ENCODE measurements around the gene DUS3L. TPM values are rescaled to one million over a fixed set of nuclear protein-coding genes. Genes with fewer than 3 reads are reported as not detected.

Gene DUS3L
- total and polyA plus RNA-seq, 7 experiments from 2014 or later, result 33.1 to 179 (median 77.7) TPM

- Histone ChIP-seq H3K4me3 (ENCODE audit: low read length) (peak overlapping the region; percentile 64), H3K36me3 (ENCODE audit: control insufficient read depth in 2 of 3, insufficient read depth in 3 of 3, low read length in 3 of 3) (no peaks in the 10 kb centered on the region), H3K27me3 (ENCODE audit: control insufficient read depth in 2 of 2, insufficient read depth in 2 of 2, low read length in 2 of 2) (peaks cover 0 to 2% of the 10 kb centered on the region in 2 donors), H3K27ac (ENCODE audit: low read depth, low read length) (no peak overlapping the region), H3K9me3 (ENCODE audit: control insufficient read depth in 2 of 3, low read length in 3 of 3) (no peaks in the 10 kb centered on the region), H3K4me1 (ENCODE audit: control insufficient read depth in 2 of 2, insufficient read depth in 2 of 2, low read length in 2 of 2) (peaks cover 13 to 20% of the 10 kb centered on the region in 2 donors)
- ATAC-seq (no peak), DNase-seq (no peak)
- H3K4me1 Mint-ChIP-seq, result peaks cover 7 to 24% (median 21%) of the 10 kb centered on the region in 7 donors
- H3K4me3 Mint-ChIP-seq, result peak overlapping the region; percentile 62 to 87 (median 80)
- ChIA-PET CTCF (interaction anchor here (0.9 to 1.9 kb wide), 11 partner anchors 8 to 224 kb away, joined by 3 to 35 read pairs (median 5); partner anchors contain the start of gene NDUFA11), POLR2A (interaction anchor here (1.0 to 2.1 kb wide), 4 partner anchors 13 to 112 kb away, joined by 3 to 22 read pairs (median 10); partner anchors contain the start of genes DUS3L and VMAC)
- H3K27ac Mint-ChIP-seq, result peak overlapping the region in 2 of 9 donors; percentile 19 to 21
- peaks cover 0 to 1% (median 0%) of the 10 kb centered on the region in 5 donors for H3K36me3 Mint-ChIP-seq
- intact Hi-C loops (cut with micrococcal nuclease), result loop anchor here in 1 of 2 donors (5.0 kb wide), 1 partner anchor 164 kb away; no protein-coding TSS in a partner anchor
- peaks cover 0 to 1% (median 0%) of the 10 kb centered on the region in 11 donors for H3K9me3 Mint-ChIP-seq
- H3K27me3 Mint-ChIP-seq, result peaks cover 14 to 50% (median 18%) of the 10 kb centered on the region in 5 donors
Measured at GRCh38 chr19:5803441-5803751, 12.4 kb upstream of the DUS3L start.

GRCh38 chr19:5801796-5802619 lies 11.0 kb upstream of the DUS3L start:
- CTCF ChIA-PET, result no interaction called here
- ATAC-seq, result no peak
- Histone ChIP-seq H3K4me1 (ENCODE audit: control insufficient read depth in 2 of 2, insufficient read depth in 2 of 2, low read length in 2 of 2) (peaks cover 13 to 20% of the 10 kb centered on the region in 2 donors), H3K4me3 (ENCODE audit: low read length) (no peak overlapping the region), H3K36me3 (ENCODE audit: control insufficient read depth in 2 of 3, insufficient read depth in 3 of 3, low read length in 3 of 3) (no peaks in the 10 kb centered on the region), H3K27me3 (ENCODE audit: control insufficient read depth in 2 of 2, insufficient read depth in 2 of 2, low read length in 2 of 2) (peaks cover 0 to 2% of the 10 kb centered on the region in 2 donors), H3K9me3 (ENCODE audit: control insufficient read depth in 2 of 3, low read length in 3 of 3) (no peaks in the 10 kb centered on the region), H3K27ac (ENCODE audit: low read depth, low read length) (no peak overlapping the region)
- peaks cover 0 to 1% (median 0%) of the 10 kb centered on the region in 5 donors for H3K36me3 Mint-ChIP-seq
- H3K9me3 Mint-ChIP-seq, result peaks cover 0 to 1% (median 0%) of the 10 kb centered on the region in 11 donors
- peak overlapping the region in 8 of 10 donors; percentile 11 to 74 (median 64) for H3K4me3 Mint-ChIP-seq
- intact Hi-C loops (cut with micrococcal nuclease), result loop anchor here in 1 of 2 donors (5.0 kb wide), 1 partner anchor 165 kb away; no protein-coding TSS in a partner anchor
- peaks cover 14 to 44% (median 18%) of the 10 kb centered on the region in 5 donors for H3K27me3 Mint-ChIP-seq
- peaks cover 7 to 24% (median 21%) of the 10 kb centered on the region in 7 donors for H3K4me1 Mint-ChIP-seq
- H3K27ac Mint-ChIP-seq, result peak overlapping the region in 3 of 9 donors; percentile 25 to 67 (median 67)
- no peak for DNase-seq
- POLR2A ChIA-PET, result interaction anchor here (1.3 kb wide), 1 partner anchor 11 kb away, joined by 3 read pairs; the partner anchor contains the start of gene DUS3L

- Mint-ChIP-seq H3K27ac (no peak overlapping the region), H3K9me3 (peaks cover 0 to 1% (median 0%) of the 10 kb centered on the region in 11 donors), H3K27me3 (peaks cover 14 to 32% (median 18%) of the 10 kb centered on the region in 5 donors), H3K4me3 (no peak overlapping the region), H3K36me3 (peaks cover 0 to 1% (median 0%) of the 10 kb centered on the region in 5 donors), H3K4me1 (peaks cover 7 to 25% (median 20%) of the 10 kb centered on the region in 7 donors)
- intact Hi-C loops (cut with micrococcal nuclease), result loop anchor here in 1 of 2 donors (5.0 kb wide), 1 partner anchor 167 kb away; no protein-coding TSS in a partner anchor
- Histone ChIP-seq H3K4me1 (ENCODE audit: control insufficient read depth in 2 of 2, insufficient read depth in 2 of 2, low read length in 2 of 2) (peaks cover 13 to 20% of the 10 kb centered on the region in 2 donors), H3K27me3 (ENCODE audit: control insufficient read depth in 2 of 2, insufficient read depth in 2 of 2, low read length in 2 of 2) (peaks cover 0 to 2% of the 10 kb centered on the region in 2 donors), H3K27ac (ENCODE audit: low read depth, low read length) (no peak overlapping the region), H3K4me3 (ENCODE audit: low read length) (no peak overlapping the region), H3K36me3 (ENCODE audit: control insufficient read depth in 2 of 3, insufficient read depth in 3 of 3, low read length in 3 of 3) (no peaks in the 10 kb centered on the region), H3K9me3 (ENCODE audit: control insufficient read depth in 2 of 3, low read length in 3 of 3) (no peaks in the 10 kb centered on the region)
- POLR2A ChIA-PET, result interaction anchor here (1.3 kb wide), 1 partner anchor 10 kb away, joined by 3 read pairs; the partner anchor contains the start of gene DUS3L
- CTCF ChIA-PET, result interaction anchor here (1.0 to 1.1 kb wide), 2 partner anchors 28 to 222 kb away, joined by 3 read pairs; no protein-coding TSS in a partner anchor
- ATAC-seq (no peak), DNase-seq (no peak)
Measured at GRCh38 chr19:5800361-5801270, 9.7 kb upstream of the DUS3L start.

- H3K4me3 Mint-ChIP-seq, result peak overlapping the region in 4 of 10 donors; percentile 4 to 49 (median 32)
- no peaks in the 10 kb centered on the region for H3K36me3 ChIP-seq (ENCODE audit: control insufficient read depth in 2 of 3, insufficient read depth in 3 of 3, low read length in 3 of 3)
- H3K4me3 ChIP-seq (ENCODE audit: low read length), result no peak overlapping the region
- POLR2A ChIA-PET, result no interaction called here
- H3K9me3 ChIP-seq (ENCODE audit: control insufficient read depth in 2 of 3, low read length in 3 of 3), result no peaks in the 10 kb centered on the region
- peaks cover 0 to 1% (median 0%) of the 10 kb centered on the region in 11 donors for H3K9me3 Mint-ChIP-seq
- peaks cover 14 to 28% (median 18%) of the 10 kb centered on the region in 5 donors for H3K27me3 Mint-ChIP-seq
- H3K4me1 Mint-ChIP-seq, result peaks cover 7 to 25% (median 19%) of the 10 kb centered on the region in 7 donors
- H3K4me1 ChIP-seq (ENCODE audit: control insufficient read depth in 2 of 2, insufficient read depth in 2 of 2, low read length in 2 of 2), result peaks cover 13 to 19% of the 10 kb centered on the region in 2 donors
- ATAC-seq (no peak), DNase-seq (no peak)
- intact Hi-C loops (cut with micrococcal nuclease), result loop anchor here in 1 of 2 donors (5.0 kb wide), 1 partner anchor 168 kb away; no protein-coding TSS in a partner anchor
- H3K27me3 ChIP-seq (ENCODE audit: control insufficient read depth in 2 of 2, insufficient read depth in 2 of 2, low read length in 2 of 2), result peaks cover 0 to 2% of the 10 kb centered on the region in 2 donors
- CTCF ChIA-PET, result interaction anchor here (1.0 kb wide), 1 partner anchor 223 kb away, joined by 3 read pairs; no protein-coding TSS in a partner anchor
- no peak overlapping the region for H3K27ac Mint-ChIP-seq
- peaks cover 0 to 1% (median 0%) of the 10 kb centered on the region in 5 donors for H3K36me3 Mint-ChIP-seq
- H3K27ac ChIP-seq (ENCODE audit: low read depth, low read length), result no peak overlapping the region
Measured at GRCh38 chr19:5799247-5800241, 8.6 kb upstream of the DUS3L start.

GRCh38 chr19:5798244-5798643 lies 7.3 kb upstream of the DUS3L start:
- no peaks in the 10 kb centered on the region for H3K9me3 ChIP-seq (ENCODE audit: control insufficient read depth in 2 of 3, low read length in 3 of 3)
- intact Hi-C loops (cut with micrococcal nuclease), result no loop called here
- ATAC-seq (no peak), DNase-seq (no peak)
- H3K27ac Mint-ChIP-seq, result no peak overlapping the region
- ChIA-PET CTCF (interaction anchor here (1.3 kb wide), 1 partner anchor 30 kb away, joined by 6 read pairs; no protein-coding TSS in a partner anchor), POLR2A (no interaction called here)
- no peak overlapping the region for H3K4me3 ChIP-seq (ENCODE audit: low read length)
- no peaks in the 10 kb centered on the region for H3K36me3 ChIP-seq (ENCODE audit: control insufficient read depth in 2 of 3, insufficient read depth in 3 of 3, low read length in 3 of 3)
- H3K9me3 Mint-ChIP-seq, result peaks cover 0 to 1% (median 0%) of the 10 kb centered on the region in 11 donors
- no peak overlapping the region for H3K27ac ChIP-seq (ENCODE audit: low read depth, low read length)
- peaks cover 3 to 7% of the 10 kb centered on the region in 2 donors for H3K4me1 ChIP-seq (ENCODE audit: control insufficient read depth in 2 of 2, insufficient read depth in 2 of 2, low read length in 2 of 2)
- peaks cover 14 to 25% (median 18%) of the 10 kb centered on the region in 5 donors for H3K27me3 Mint-ChIP-seq
- H3K27me3 ChIP-seq (ENCODE audit: control insufficient read depth in 2 of 2, insufficient read depth in 2 of 2, low read length in 2 of 2), result peaks cover 0 to 2% of the 10 kb centered on the region in 2 donors
- H3K4me1 Mint-ChIP-seq, result peaks cover 2 to 17% (median 9%) of the 10 kb centered on the region in 7 donors
- H3K4me3 Mint-ChIP-seq, result no peak overlapping the region
- peaks cover 0 to 1% (median 0%) of the 10 kb centered on the region in 5 donors for H3K36me3 Mint-ChIP-seq

All from naive thymus-derived CD4-positive, alpha-beta T cell (primary cell).